ENCODE results near the gene VSIG2. TPM values are rescaled to one million over a fixed set of nuclear protein-coding genes. Genes with fewer than 3 reads are reported as not detected.

VSIG2 gene
- total and polyA plus RNA-seq, 2 of the 4 experiments (the other 2 are of a cell fraction), result not detected

- no peak for TF ChIP-seq CTCF (conservative IDR thresholded peaks at IDR 0.05; ENCODE audit: low read depth, low read length)
- TF ChIP-seq CHD1 (IDR thresholded peaks at IDR 0.05; ENCODE audit: low read depth, low read length), result no peak
- no peak for TF ChIP-seq SMC3 (IDR thresholded peaks at IDR 0.05; ENCODE audit: low read depth, low read length)
- TF ChIP-seq RAD21 (IDR thresholded peaks at IDR 0.05; ENCODE audit: low read length), result no peak
Measured at GRCh38 chr11:124736736-124737135, 15.3 kb downstream of the VSIG2 start (continued).

GRCh38 chr11:124732230-124732629 lies 19.8 kb downstream of the VSIG2 start:
- H3K79me1 ChIP-seq (ENCODE audit: low read depth in 1 of 2, low read length in 2 of 2), result no peaks in the 10 kb centered on the region
- ChIA-PET CTCF (no interaction called here), POLR2A (ENCODE audit: unreplicated experiment) (no interaction called here)
- no peak overlapping the region for H2BK20ac ChIP-seq (ENCODE audit: low read depth, low read length)
- intact Hi-C loops (cut with micrococcal nuclease), result no loop called here
- WGBS, 2 experiments (ENCODE audit: extremely low coverage in 2 of 2, insufficient read length in 1 of 2), result no CpG with 5 or more reads among the region's 4 CpGs
- in situ Hi-C loops (cut with MboI; ENCODE audit: low sequenced_read_pairs), result no loop called here
- no peak overlapping the region for H3K4me2 ChIP-seq (ENCODE audit: low read depth, low read length)
- no peak overlapping the region for H4K91ac ChIP-seq (ENCODE audit: insufficient read depth, low read depth, low read length)
- H2BK120ac ChIP-seq (ENCODE audit: low read depth, low read length), result no peak overlapping the region
- H3K27me3 ChIP-seq (ENCODE audit: control insufficient read depth, insufficient read depth, low read length), result peaks cover 17% of the 10 kb centered on the region
- H4K8ac ChIP-seq (ENCODE audit: low read depth in 2 of 2, low read length in 2 of 2), result no peak overlapping the region
- H3K9me1 ChIP-seq (ENCODE audit: insufficient read depth, low read length), result no peaks in the 10 kb centered on the region; the same call in 1 of the 2 replicates
- no peak overlapping the region for H3K4ac ChIP-seq (ENCODE audit: low read depth, low read length)
- H3K4me1 ChIP-seq (ENCODE audit: control insufficient read depth, insufficient read depth, low read length), result no peaks in the 10 kb centered on the region; the same call in 1 of the 2 replicates
- ATAC-seq (ENCODE audit: low read depth) (no peak), DNase-seq (no peak)
- H2BK5ac ChIP-seq (ENCODE audit: low read depth, low read length, poor library complexity, severe bottlenecking), result no peak overlapping the region
- H2AFZ ChIP-seq (replicated peaks; ENCODE audit: low read length, poor library complexity), result no peak overlapping the region
- no TSS peak for BruUV-seq (replicated peaks)
- no peak overlapping the region for H3K14ac ChIP-seq (replicated peaks; ENCODE audit: low read depth, low read length)
- dilution Hi-C loops (cut with HindIII; ENCODE audit: low sequenced_read_pairs, unreplicated experiment), result no loop called here
- no peak overlapping the region for H2BK15ac ChIP-seq (ENCODE audit: low read depth, low read length)
- H3K27ac ChIP-seq (ENCODE audit: insufficient read depth, low read length), result no peak overlapping the region
- no peaks in the 10 kb centered on the region for H3K9me3 ChIP-seq (ENCODE audit: control insufficient read depth, insufficient read depth, low read length)
- H2AK5ac ChIP-seq (ENCODE audit: low read depth, low read length), result no peak overlapping the region
- H3K18ac ChIP-seq (ENCODE audit: low read depth, low read length), result no peak overlapping the region
- H3K56ac ChIP-seq (ENCODE audit: extremely low read depth, insufficient read depth, low read length), result no peak overlapping the region
- no peak overlapping the region for H3K9ac ChIP-seq (ENCODE audit: low read depth, low read length)
- no peak overlapping the region for H3K23ac ChIP-seq (ENCODE audit: low read depth, low read length)
- no peak overlapping the region for H2AK9ac ChIP-seq (replicated peaks; ENCODE audit: low read depth, low read length, poor library complexity)
- H4K20me1 ChIP-seq (ENCODE audit: insufficient read depth, low read length), result no peaks in the 10 kb centered on the region
- no peaks in the 10 kb centered on the region for H3K36me3 ChIP-seq (ENCODE audit: control insufficient read depth, insufficient read depth, low read length)
- H4K5ac ChIP-seq (ENCODE audit: low read depth, low read length), result no peak overlapping the region
- H3K4me3 ChIP-seq (ENCODE audit: insufficient read depth, low read depth, low read length), result no peak overlapping the region
- TF ChIP-seq BHLHE40 (IDR thresholded peaks at IDR 0.05; ENCODE audit: low read depth, low read length), result no peak
- TF ChIP-seq RCOR1 (IDR thresholded peaks at IDR 0.05; ENCODE audit: insufficient replicate concordance, low read length), result no peak
- no peak for TF ChIP-seq FOS (IDR thresholded peaks at IDR 0.05; ENCODE audit: low read depth, low read length)
- TF ChIP-seq MXI1 (IDR thresholded peaks at IDR 0.05; ENCODE audit: borderline replicate concordance, low read depth, low read length), result no peak
- TF ChIP-seq MAFK (IDR thresholded peaks at IDR 0.05; ENCODE audit: low read depth, low read length), result no peak
- no peak for TF ChIP-seq RFX5 (IDR thresholded peaks at IDR 0.05; ENCODE audit: low read depth, low read length)
- TF ChIP-seq CHD1 (IDR thresholded peaks at IDR 0.05; ENCODE audit: low read depth, low read length), result no peak
- no peak for TF ChIP-seq SMC3 (IDR thresholded peaks at IDR 0.05; ENCODE audit: low read depth, low read length)
- TF ChIP-seq ELK1 (IDR thresholded peaks at IDR 0.05; ENCODE audit: borderline replicate concordance, low read depth, low read length), result no peak
- TF ChIP-seq, protein P1, sequence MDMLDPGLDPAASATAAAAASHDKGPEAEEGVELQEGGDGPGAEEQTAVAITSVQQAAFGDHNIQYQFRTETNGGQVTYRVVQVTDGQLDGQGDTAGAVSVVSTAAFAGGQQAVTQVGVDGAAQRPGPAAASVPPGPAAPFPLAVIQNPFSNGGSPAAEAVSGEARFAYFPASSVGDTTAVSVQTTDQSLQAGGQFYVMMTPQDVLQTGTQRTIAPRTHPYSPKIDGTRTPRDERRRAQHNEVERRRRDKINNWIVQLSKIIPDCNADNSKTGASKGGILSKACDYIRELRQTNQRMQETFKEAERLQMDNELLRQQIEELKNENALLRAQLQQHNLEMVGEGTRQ (IDR thresholded peaks at IDR 0.05; ENCODE audit: low read depth, low read length), result no peak
- TF ChIP-seq MAZ (IDR thresholded peaks at IDR 0.05; ENCODE audit: borderline replicate concordance, low read depth, low read length), result no peak
- TF ChIP-seq CEBPB (IDR thresholded peaks at IDR 0.05; ENCODE audit: low read depth, low read length), result no peak
- no peak for TF ChIP-seq NFE2L2 (IDR thresholded peaks at IDR 0.05; ENCODE audit: low read depth, low read length)

Data from IMR-90 (cell line).